ENCODE results near the gene ABCB8. TPM values are rescaled to one million over a fixed set of nuclear protein-coding genes. Genes with fewer than 3 reads are reported as not detected.

Gene ABCB8
- total and polyA plus RNA-seq, 9 of the 15 experiments (the other 6 are each of a cell fraction or from before 2014, with no cell fraction given): 7.6 to 106 (median 36.3) TPM

DNA sequence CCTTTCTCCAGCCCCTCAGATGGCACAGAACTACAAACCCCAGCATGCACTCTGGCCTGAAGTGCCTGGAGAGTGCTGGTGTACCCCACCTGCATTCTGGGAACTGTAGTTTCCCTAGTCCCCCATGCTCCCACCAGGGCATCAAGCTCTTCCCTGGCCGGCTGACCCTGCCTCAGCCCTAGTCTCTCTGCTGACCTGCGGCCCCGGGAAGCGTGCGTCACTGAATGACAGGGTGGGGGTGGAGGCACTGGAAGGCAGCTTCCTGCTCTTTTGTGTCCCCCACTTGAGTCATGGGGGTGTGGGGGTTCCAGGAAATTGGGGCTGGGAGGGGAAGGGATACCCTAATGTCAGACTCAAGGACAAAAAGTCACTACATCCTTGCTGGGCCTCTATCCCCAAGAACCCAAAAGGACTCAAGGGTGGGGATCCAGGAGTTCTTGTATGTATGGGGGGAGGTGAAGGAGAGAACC lies 35.4 kb upstream of the ABCB8 start:
- Histone ChIP-seq H2AFZ (ENCODE audit: low read depth, low read length) (peak overlapping the region; percentile 78), H4K20me1 (replicated peaks; ENCODE audit: control insufficient read depth, insufficient read depth, low read length) (peaks cover 5% of the 10 kb centered on the region; the same call in 1 of the 2 replicates), H3K27me3 (ENCODE audit: control insufficient read depth in 2 of 2, insufficient read depth in 2 of 2, low read length in 2 of 2) (no peaks in the 10 kb centered on the region), H3K4me2 (ENCODE audit: insufficient read depth, low read length) (no peak overlapping the region), H3K36me3 (ENCODE audit: control insufficient read depth, insufficient read depth, low read length) (no peaks in the 10 kb centered on the region), H3K9me3 (replicated peaks; ENCODE audit: control insufficient read depth, insufficient read depth, low read depth, low read length) (no peaks in the 10 kb centered on the region; the same call in 1 of the 2 replicates), H3K4me3 (no peak overlapping the region), H3K79me2 (ENCODE audit: control insufficient read depth, insufficient read depth, low read length) (no peaks in the 10 kb centered on the region), H3K9me1 (ENCODE audit: control insufficient read depth, insufficient read depth, low read length) (no peaks in the 10 kb centered on the region), H3K4me1 (replicated peaks in 1 of 2; ENCODE audit: control insufficient read depth in 2 of 2, insufficient read depth in 2 of 2, low read length in 2 of 2) (peaks cover 53 to 57% of the 10 kb centered on the region in 2 experiments), H3K27ac (ENCODE audit: extremely low read depth, low read depth, low read length) (peak overlapping the region; percentile 37), H3K9ac (ENCODE audit: insufficient read depth in 1 of 2, low read depth in 2 of 2, low read length in 2 of 2) (peak overlapping the region in 1 of 2 experiments; percentile 27; a peak in 1 of 4 replicates)
- ATAC-seq (peak; percentile 84), DNase-seq (ENCODE audit: extremely low read depth in 1 of 4, low spot score in 3 of 4) (peak; percentile 83 to 93 (median 87)), FAIRE-seq (peak; percentile 97)
- ChIA-PET CTCF (ENCODE audit: low intra/inter-chr PET ratio) (no interaction called here), POLR2A (interaction anchor here (0.5 to 1.5 kb wide), 9 partner anchors 9 to 1101 kb away, joined by 3 to 7 read pairs (median 3); no protein-coding TSS in a partner anchor)
- WGBS (ENCODE audit: insufficient coverage, low coverage, missing lambda C conversion rate): 7% methylated on average over 5 of the region's 5 CpGs
- BruUV-seq (replicated peaks): no TSS peak
- intact Hi-C loops (cut with micrococcal nuclease) (loop anchor here (10.0 kb wide), 1 partner anchor 678 kb away; no protein-coding TSS in a partner anchor), in situ Hi-C loops (cut with MboI) (no loop called here)
- TF ChIP-seq HDGF (IDR thresholded peaks at IDR 0.05) (no peak), KLF6 (CRISPR knock-in tag; IDR thresholded peaks at IDR 0.05; ENCODE audit: borderline replicate concordance) (no peak; the same call in 1 of the 2 replicates), LCOR (CRISPR knock-in tag; IDR thresholded peaks at IDR 0.05) (peak; percentile 23; the same call in 1 of the 2 replicates), YY1 (IDR thresholded peaks at IDR 0.05; ENCODE audit: borderline replicate concordance in 1 of 3, control insufficient read depth in 1 of 3, extremely low read depth in 1 of 3, insufficient read depth in 3 of 3, insufficient read length in 1 of 3, insufficient replicate concordance in 2 of 3, low read depth in 1 of 3, low read length in 2 of 3) (peak in 2 of 3 experiments; percentile 70 to 79), BMI1 (IDR thresholded peaks at IDR 0.05; ENCODE audit: low read length) (no peak), CXXC5 (CRISPR knock-in tag; IDR thresholded peaks at IDR 0.05) (peak; percentile 22; the same call in 1 of the 2 replicates), HDAC1 (IDR thresholded peaks at IDR 0.05) (no peak), ZBED1 (IDR thresholded peaks at IDR 0.05) (no peak; the same call in 1 of the 2 replicates), ZNF436 (CRISPR knock-in tag; IDR thresholded peaks at IDR 0.05) (no peak), PHB2 (IDR thresholded peaks at IDR 0.05; ENCODE audit: low read depth) (no peak), MCM5 (IDR thresholded peaks at IDR 0.05; ENCODE audit: low read depth) (no peak), MYC (IDR thresholded peaks at IDR 0.05; ENCODE audit: low read depth, low read length) (peak; percentile 70), MYC (CRISPR knock-in tag; IDR thresholded peaks at IDR 0.05; ENCODE audit: borderline replicate concordance, low read depth) (no peak), ZNF12 (CRISPR knock-in tag; IDR thresholded peaks at IDR 0.05) (0 out of 2 replicates have a peak, but pooled peaks have one; percentile 16), ZNF274 (IDR thresholded peaks at IDR 0.05; ENCODE audit: borderline replicate concordance, low read depth, low read length) (no peak), TARDBP (IDR thresholded peaks at IDR 0.05) (peak; percentile 29; the same call in 1 of the 2 replicates), WHSC1 (IDR thresholded peaks at IDR 0.05; ENCODE audit: low read length) (no peak)
- TF ChIP-seq, protein P1, sequence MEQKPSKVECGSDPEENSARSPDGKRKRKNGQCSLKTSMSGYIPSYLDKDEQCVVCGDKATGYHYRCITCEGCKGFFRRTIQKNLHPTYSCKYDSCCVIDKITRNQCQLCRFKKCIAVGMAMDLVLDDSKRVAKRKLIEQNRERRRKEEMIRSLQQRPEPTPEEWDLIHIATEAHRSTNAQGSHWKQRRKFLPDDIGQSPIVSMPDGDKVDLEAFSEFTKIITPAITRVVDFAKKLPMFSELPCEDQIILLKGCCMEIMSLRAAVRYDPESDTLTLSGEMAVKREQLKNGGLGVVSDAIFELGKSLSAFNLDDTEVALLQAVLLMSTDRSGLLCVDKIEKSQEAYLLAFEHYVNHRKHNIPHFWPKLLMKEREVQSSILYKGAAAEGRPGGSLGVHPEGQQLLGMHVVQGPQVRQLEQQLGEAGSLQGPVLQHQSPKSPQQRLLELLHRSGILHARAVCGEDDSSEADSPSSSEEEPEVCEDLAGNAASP (IDR thresholded peaks at IDR 0.05): no peak
- TF ChIP-seq, protein P2, sequence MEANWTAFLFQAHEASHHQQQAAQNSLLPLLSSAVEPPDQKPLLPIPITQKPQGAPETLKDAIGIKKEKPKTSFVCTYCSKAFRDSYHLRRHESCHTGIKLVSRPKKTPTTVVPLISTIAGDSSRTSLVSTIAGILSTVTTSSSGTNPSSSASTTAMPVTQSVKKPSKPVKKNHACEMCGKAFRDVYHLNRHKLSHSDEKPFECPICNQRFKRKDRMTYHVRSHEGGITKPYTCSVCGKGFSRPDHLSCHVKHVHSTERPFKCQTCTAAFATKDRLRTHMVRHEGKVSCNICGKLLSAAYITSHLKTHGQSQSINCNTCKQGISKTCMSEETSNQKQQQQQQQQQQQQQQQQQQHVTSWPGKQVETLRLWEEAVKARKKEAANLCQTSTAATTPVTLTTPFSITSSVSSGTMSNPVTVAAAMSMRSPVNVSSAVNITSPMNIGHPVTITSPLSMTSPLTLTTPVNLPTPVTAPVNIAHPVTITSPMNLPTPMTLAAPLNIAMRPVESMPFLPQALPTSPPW (CRISPR knock-in tag; IDR thresholded peaks at IDR 0.05): peak; percentile 71
- TF ChIP-seq, protein P3, sequence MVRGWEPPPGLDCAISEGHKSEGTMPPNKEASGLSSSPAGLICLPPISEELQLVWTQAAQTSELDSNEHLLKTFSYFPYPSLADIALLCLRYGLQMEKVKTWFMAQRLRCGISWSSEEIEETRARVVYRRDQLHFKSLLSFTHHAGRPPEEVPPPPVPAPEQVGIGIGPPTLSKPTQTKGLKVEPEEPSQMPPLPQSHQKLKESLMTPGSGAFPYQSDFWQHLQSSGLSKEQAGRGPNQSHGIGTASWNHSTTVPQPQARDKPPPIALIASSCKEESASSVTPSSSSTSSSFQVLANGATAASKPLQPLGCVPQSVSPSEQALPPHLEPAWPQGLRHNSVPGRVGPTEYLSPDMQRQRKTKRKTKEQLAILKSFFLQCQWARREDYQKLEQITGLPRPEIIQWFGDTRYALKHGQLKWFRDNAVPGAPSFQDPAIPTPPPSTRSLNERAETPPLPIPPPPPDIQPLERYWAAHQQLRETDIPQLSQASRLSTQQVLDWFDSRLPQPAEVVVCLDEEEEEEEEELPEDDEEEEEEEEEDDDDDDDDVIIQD (CRISPR knock-in tag; IDR thresholded peaks at IDR 0.05): no peak

All from K562 (cell line).